HuH-7 (cell line): ENCODE results near the gene PRR3.
A peak's percentile ranks its signal among the peaks of the same experiment; 100 is the strongest.

Source experiments
- DNase-seq: peaks from one replicate; pipeline ENCODE4 v3.0.0; 2011; ENCODE audit warnings: low spot score

Gene PRR3

DNA sequence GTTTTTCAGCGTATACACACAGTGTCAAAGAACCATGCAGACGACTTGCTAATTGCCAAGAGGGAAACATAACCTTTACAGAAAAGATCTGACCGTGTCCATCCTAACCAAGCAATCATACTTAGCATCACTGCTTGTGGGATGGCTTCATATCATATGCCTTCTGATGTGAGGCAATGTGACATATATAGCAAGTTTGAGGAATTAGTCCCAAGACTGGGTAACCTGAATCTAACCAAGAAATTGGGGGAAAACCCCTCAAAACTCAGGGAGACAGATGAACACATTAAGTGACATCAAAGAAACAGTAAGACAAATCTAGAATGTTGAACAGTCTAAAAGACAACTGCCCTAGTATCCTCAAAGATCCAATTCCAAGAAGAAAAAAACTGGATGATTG is 19.2 kb upstream of the PRR3 start:
- no peak for DNase-seq

DNA sequence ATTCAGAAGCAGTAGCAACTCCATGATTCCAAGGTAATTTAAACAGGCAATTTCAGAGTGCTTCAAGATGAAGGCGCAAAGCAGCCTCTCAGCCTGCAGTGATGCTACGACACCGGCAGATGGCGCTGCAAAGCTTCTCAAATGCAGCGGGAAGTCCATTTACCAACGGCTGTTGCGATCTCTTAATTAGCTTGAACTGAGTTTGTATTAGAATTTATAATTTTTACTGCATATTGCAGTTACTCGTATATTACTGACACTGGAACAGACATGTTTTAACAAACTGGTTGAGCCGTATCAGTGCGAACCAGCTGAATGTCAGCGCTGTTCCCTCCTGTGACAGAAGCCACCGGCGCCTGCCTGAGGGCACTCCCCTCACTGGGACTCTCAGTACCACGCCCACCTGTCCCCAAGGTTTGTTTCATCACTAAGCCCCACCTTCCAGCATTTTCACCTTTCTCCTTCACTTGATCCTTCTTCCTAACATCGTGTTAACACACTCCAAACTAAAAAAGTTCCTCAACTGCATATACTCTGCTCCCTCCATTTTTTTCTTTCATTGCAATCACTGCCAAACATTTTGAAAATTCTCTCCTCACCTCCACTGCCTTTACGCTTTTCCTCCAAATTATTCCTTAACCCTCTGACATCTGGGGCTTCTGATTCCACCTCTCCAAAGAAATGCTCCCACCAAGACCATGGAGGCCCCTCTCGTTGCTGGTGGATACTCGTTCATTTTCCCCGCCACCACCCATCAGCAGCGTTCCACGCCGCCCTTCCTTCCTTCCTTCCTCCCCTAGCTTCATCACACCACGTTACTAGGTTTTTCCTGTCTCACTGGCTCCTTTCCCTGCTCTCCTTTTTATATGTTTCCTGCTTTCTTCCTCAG is 15.3 kb upstream of the PRR3 start:
- DNase-seq, result peak; percentile 39

- DNase-seq, result no peak
Observed at GRCh38 chr6:30542404-30542725, 14.7 kb upstream of the PRR3 start.

DNA sequence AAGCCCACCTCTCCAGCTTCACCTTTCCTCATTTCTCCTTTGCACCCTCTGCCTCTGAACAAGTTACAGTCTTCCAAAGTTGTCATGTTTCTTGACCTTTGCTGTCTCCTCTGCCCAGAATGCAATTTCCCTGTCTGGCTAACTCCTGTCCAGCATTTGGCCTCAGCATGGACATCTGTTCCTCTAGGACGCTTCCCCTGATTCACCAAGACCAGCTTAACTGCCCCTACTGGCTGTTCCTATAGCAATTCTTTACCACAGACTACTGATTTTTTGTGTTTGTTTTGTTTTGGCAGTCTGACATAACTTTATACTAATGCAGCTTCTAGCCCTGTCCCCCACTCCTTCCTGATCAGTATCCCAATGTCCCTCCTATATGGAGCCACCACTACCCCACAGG is 14.2 kb upstream of the PRR3 start:
- DNase-seq, result no peak

DNA sequence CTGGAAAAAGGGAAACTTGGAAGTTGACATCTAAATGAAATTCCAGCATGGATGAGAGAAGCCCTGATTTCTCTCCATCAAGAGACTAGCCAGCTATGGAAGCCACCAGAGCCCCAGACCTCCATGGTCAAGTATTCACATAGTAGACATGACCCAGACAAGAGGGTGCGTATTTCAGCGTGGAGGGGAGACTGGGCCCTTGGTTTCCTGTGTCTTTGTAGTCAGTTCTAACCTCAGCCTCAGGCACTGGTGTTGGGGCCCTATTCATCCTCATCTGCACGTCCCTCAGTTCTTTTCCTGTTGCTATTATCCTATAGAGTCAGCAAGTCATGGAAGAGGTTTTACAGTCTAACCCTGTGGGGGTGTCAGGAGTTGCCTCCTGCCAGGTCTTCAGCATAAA is 13.3 kb upstream of the PRR3 start:
- DNase-seq, result no peak

DNA sequence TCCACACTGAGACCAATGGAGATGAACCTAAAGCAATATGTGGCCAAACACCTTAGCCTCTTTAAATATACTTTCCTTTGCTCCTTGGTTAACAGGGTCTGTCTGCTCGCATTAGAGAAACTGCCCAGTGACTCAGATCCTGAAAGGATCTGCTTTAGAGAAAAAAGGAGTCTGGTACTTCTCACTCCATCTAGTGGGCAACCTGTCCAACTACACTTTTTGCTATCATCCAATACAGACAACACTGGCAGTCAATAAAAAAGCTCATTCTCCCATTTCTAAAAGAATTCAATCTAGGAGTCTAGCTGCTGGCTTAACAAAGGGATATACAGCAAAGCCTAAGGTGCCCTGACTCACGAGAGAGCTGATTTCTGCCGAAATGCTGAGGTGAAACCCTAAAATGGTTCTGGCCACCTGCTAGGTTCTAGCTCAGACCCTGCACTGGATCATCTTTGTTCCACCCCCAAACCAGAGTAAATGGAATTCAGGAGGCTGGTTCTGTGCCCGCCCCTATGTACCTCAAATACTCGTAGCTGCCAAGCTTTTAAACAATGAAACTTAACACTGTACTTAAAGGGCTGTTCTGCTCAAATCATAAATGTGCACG is 12.3 kb upstream of the PRR3 start:
- DNase-seq, result peak; percentile 28

DNA sequence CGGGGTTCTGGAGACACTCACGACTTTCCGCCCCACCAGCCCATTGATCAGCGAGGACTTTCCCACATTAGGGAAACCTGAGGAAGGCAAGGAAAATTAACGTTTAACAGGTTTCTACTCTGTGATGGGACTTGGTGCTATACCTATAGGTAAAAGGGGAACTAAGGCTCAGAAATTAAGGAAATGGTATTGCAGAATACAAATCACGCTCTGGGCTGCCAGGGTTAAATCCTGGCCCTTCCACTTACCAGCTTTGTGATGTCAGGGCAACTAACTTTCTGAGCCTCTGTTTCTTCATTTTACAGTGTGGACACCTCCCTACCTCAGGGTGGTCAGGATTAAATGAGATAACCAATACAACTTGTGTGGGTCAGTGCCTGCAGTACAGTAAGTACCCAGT is 9.6 kb upstream of the PRR3 start:
- DNase-seq, result no peak

DNA sequence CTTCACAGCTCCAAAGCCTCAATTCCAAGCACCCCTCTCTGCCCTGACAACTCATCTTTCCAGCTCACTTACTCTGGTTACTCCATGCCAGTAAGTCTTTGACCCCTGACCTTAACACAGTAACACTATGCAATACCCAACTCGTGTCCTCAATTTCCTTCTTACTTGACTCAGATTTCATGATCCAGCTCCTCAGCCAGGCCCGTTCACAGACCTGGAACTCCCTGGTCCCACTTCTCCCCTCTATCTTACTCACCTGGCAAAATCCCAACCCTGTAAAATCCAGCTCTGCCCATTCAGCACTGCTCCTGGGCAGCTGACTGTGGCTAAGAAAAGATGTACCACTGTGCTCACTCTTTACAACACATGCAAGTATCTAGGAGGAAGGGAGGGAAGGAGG is 8.7 kb upstream of the PRR3 start:
- DNase-seq, result no peak

GRCh38 chr6:30554404-30554803 is 2.7 kb upstream of the PRR3 start:
- no peak for DNase-seq

DNA sequence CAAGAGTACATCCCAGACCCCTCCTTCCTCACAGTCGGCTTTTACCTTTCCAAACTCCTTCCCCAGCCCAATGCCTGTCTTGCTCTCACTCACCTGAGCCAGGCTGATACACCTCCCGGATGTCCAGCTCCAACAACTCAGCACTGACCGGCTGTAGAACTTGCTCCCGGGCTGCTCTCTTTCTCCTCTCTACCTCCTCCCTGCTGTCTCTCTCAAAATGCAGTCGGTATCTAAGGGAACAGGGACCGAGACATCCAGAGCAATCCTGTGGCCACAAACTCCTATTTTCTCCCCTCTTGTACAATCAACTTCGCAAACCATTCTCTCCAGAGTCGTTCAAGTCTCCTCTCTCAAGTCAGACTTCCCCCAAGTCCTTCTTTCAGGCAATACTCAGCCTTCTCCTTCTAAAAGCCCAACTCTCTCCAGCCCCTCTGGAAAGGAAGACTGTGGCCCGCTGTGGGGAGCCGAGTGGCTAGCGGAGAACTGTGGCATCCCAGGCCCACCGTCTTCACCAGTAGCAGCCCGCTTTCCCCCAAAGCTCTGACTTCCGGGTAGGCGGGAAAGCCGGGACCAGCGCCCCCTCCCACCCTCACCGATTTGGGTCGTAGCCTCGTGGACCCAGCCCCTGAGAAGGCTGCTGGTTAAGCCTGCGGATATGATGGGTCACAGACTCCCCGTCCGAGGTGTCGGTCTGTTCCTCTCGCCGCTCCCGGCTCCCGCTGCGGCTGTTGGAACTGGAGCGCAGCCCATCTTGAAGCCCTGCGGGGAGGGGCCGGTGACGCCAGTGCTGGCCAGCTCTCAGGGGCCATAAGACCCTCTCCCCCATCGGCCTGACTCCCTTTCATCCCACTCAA is 1.9 kb upstream of the PRR3 start:
- DNase-seq, result no peak

DNA sequence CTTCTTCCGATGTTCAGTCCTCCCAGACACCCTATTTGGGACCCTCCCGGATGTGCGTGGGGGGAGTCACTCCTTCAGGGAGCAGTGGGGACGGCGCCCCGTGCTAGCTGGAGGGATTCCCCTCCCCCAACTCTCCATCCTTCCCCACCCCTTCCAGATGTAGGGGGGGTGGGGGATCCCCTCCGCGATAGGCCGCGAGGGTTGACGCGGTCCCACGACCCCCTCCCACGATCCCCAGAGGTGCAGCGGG is 1.4 kb upstream of the PRR3 start:
- no peak for DNase-seq

DNA sequence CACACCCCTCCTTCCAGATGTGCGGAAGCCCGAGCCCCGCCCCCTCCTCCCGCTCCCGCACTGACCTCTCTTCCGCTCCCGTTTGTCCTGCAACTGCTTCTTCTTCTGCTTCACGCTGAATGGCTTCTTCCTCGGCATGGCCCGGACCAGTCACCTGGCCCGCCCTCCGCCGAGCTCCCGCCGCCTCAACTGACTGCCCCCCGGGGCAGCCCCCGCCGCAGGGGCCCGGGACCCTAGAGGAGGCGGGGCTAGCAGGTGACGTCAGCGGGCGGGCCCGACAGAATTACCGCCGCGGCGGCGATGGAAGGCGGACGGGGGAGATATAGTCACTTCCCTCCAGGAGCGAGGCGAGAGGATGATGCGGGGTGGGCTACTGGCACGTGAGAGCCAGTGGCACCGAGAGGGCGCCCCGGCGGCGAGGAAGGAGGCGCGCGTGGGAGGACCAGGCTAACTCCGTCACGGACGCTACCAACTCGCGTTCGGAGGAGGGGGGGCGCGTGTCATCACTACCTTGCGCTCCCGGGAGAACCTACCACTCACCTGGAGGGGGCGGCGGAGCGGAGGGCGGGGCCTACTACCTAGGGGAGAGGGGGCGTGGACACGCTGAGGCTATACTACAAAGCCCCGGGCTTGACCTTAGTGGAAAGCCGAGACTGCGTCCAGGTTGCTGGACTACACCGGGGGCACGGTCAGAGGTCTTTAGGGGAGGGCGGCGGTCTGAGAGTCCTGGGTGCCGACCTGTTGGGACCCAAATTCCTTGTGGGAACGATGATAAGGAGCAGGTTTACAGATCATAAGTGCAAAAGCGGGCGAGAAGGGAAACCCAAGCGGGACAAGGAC is 809 bp upstream of the PRR3 start, which contains the start of gene GNL1:
Gene GNL1 (minus strand): TSS at position 424 of the 840 bp plus-strand sequence. CDS start 286 bp downstream, at position 138.
- peak; percentile 78 for DNase-seq

DNA sequence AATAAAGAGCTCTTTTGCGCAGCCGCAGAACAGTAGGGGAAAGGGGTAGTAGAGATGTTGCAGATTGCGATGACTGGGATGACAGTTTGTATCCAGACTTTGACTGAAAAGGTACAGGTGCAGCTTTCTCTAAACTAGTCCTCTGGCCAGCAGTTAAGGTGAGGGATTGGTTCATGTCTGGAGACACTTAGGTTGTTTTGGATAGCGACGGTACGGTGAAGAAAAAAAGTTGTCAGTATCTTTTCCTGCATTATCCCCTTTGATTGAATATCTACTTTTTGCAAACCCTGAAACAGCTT is 537 bp downstream of the PRR3 start:
- no peak for DNase-seq

- no peak for DNase-seq
Observed at GRCh38 chr6:30560930-30561329, 3.8 kb downstream of the PRR3 start.

DNA sequence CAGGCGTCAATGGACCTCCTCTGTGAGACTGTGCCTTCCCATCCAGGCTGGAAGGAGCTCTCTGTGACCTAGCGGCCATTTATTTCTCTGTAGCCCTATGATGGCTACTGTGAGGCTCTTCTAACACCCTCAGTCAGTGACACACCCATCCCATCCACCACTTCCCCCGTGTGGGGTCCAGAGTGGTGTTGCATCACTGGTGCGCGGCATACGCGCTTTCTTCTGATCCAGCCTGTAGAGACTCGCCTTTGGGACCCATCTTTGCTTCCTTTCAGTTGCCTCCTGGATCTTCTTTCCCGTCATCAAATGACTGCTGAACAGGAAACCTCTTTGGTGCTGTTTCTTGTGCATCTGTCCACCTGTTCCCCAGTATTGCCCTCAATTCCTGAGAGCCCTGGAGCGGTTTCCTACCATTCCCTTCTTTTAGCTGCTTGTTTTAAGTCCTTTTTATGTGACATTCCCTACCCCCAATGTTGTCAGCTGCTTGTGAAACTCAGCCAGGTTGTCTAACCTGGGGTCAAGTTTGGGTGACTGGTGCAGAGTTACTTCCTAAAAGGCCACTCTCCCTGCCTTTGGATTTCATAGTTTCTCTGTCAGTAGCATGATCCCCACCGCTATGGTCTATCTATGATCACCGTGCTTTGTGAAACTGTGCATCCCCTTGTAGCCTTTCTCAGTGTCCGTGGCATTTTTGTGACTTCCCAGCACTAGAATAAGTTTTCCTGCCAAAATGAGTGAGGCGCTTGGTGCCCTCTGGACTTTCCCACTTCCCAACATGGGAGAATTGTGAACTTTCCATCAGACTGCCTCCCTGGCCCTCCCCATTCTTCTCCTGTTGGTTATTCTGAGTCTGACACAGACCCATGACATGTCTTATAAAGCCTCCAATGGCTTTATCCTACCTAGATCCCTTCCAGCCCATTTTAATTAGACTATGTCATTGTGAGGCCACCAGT is 5.7 kb downstream of the PRR3 start:
- DNase-seq, result no peak

- DNase-seq, result no peak
Observed at GRCh38 chr6:30564114-30564513, 7.0 kb downstream of the PRR3 start.

DNA sequence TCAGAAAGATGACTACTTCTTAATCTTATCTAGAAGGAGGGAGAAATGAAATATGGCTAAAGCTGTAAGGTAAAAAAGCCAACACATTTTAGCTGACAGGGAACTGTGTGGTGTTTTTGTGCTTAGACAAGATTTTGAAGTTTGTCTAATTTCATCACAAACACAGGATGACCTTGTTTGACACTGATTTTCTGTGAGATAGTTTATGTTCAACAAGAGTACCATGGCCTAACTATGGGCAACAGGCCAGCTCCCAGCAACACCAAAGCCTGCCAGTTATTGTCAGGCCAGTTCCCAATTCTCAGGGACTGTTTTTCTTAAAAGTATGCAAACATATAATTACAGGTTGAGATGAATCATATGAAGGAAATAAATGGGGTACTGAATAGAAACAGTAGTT is 8.7 kb downstream of the PRR3 start:
- DNase-seq, result no peak

GRCh38 chr6:30568245-30568644 is 11.2 kb downstream of the PRR3 start:
- no peak for DNase-seq

DNA sequence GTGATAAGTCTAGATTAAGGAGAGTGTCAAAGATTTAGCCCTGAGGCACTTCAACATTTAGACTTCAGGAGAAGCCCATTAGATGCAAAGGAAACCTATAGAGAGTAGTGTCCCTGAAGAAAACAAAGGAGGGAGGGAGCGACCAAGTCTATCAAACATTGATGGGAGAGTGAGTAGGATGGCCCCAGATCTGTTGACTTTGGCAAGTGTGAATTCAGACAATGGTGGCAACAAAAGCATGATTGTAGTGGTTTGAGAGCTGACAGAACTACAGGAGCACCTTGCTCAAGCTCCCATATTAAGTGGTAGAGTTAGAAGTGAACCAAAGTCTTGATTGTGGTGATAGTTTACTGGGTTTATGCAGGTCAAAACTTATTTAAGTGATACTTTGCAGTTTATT is 13.2 kb downstream of the PRR3 start:
- no peak for DNase-seq

GRCh38 chr6:30570740-30571074 is 13.6 kb downstream of the PRR3 start:
- DNase-seq, result no peak

- peak; percentile 89 for DNase-seq
Observed at GRCh38 chr6:30571075-30571761, 14.1 kb downstream of the PRR3 start, which contains the start of gene ABCF1. Gene ABCF1, plus strand, starts transcription at chr6:30571442. Its CDS starts 46 bp downstream, at chr6:30571488.
